ENCODE results near the gene ANKRD34A.

DNA sequence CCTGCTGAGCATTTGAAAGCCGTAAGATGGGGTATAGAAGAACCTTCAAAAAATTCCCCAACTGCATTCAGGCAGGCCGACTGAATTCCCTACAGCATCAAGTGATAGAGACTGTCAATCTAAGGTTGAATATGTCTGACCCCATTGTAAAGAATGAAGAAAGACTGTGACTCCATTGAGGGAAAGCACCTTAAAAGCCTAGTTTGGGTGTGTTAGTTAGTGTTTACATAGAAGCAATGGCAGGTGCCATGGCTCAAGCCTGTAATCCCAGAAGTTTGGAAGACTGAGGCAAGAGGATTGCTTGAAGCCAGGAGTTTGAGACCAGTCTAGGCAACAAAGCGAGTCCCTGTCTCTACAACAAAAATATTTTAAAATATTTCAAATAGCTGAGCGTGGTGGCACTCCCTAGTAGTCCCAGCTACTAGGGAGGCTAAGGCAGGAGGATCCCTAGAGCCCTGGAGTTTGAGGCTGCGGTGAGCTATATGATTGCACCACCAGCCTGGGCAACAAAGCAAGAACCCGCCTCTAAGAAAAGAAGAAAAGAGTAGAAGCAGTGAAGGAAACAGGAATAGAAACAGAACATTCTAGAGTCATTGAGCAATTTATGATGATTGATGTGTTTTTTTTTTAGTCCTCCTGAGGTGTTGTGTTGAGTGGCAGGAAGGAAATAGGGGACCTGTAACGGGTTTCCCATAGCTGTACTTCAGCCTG, 15.5 kb upstream of the ANKRD34A start:
- TF ChIP-seq HIVEP1 (CRISPR knock-in tag; IDR thresholded peaks at IDR 0.05) (no peak), DNMT1 (CRISPR knock-in tag; IDR thresholded peaks at IDR 0.05) (no peak)
